Thyroid gland (tissue), 4 donors: ENCODE data around the gene GNG14.

Experiments used
- POLR2A ChIP-seq, 2 donors: fragments of 450-650 bp; IDR thresholded peaks; one replicate each; pipeline ENCODE4 v1.6.1; 2017; ENCODE audit warnings: antibody characterized with exemption in 2 of 2, mild to moderate bottlenecking in 2 of 2, moderate library complexity in 1 of 2
- TF ChIP-seq, protein P1 (sequence below), 6 experiments: fragments of 200-600 bp in 3 of 6; fragments of 450-650 bp in 3 of 6; sonication (generic) in 3 of 6; IDR thresholded peaks; one replicate each; pipeline ENCODE4 v1.5.1; 2016 to 2019; ENCODE audit warnings: antibody characterized with exemption in 6 of 6, mild to moderate bottlenecking in 2 of 6, inconsistent platforms in 1 of 6, moderate library complexity in 1 of 6

- TF ChIP-seq POLR2A (IDR thresholded peaks at IDR 0.05), result no peak
- TF ChIP-seq, protein P1, sequence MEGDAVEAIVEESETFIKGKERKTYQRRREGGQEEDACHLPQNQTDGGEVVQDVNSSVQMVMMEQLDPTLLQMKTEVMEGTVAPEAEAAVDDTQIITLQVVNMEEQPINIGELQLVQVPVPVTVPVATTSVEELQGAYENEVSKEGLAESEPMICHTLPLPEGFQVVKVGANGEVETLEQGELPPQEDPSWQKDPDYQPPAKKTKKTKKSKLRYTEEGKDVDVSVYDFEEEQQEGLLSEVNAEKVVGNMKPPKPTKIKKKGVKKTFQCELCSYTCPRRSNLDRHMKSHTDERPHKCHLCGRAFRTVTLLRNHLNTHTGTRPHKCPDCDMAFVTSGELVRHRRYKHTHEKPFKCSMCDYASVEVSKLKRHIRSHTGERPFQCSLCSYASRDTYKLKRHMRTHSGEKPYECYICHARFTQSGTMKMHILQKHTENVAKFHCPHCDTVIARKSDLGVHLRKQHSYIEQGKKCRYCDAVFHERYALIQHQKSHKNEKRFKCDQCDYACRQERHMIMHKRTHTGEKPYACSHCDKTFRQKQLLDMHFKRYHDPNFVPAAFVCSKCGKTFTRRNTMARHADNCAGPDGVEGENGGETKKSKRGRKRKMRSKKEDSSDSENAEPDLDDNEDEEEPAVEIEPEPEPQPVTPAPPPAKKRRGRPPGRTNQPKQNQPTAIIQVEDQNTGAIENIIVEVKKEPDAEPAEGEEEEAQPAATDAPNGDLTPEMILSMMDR (IDR thresholded peaks at IDR 0.05), result no peak
Measured at GRCh38 chr19:12726988-12727316, 39.2 kb downstream of the GNG14 start.
